H9 (cell line): ENCODE data around the gene MEPE. TPM values are rescaled to one million over a fixed set of nuclear protein-coding genes. Genes with fewer than 3 reads are reported as not detected.

Experiments
- DNase-seq: peaks from one replicate; pipeline ENCODE4 v3.0.0-alpha.2; 2017
- H2AFZ ChIP-seq: one replicate; pipeline ENCODE4 v1.6.1; 2013; ENCODE audit warnings: mild to moderate bottlenecking, low read length, control low read depth, moderate library complexity
- H2AK5ac ChIP-seq: 2 replicates; pipeline ENCODE4 v1.6.1; 2013; ENCODE audit warnings: low read length, control low read depth, mixed read lengths; ENCODE audit not compliant: insufficient read length
- H2BK120ac ChIP-seq: one replicate; pipeline ENCODE4 v1.6.1; 2013; ENCODE audit warnings: low read depth, mild to moderate bottlenecking, low read length, control low read depth, inconsistent platforms; ENCODE audit not compliant: poor library complexity, severe bottlenecking
- H2BK12ac ChIP-seq: 2 replicates; pipeline ENCODE4 v1.6.1; 2013; ENCODE audit warnings: low read length, control low read depth, mixed read lengths, low read depth; ENCODE audit not compliant: insufficient read length
- H2BK15ac ChIP-seq: 2 replicates; pipeline ENCODE4 v1.6.1; 2013; ENCODE audit warnings: low read depth, low read length, control low read depth
- H2BK20ac ChIP-seq: one replicate; pipeline ENCODE4 v1.6.1; 2013; ENCODE audit warnings: low read depth, mild to moderate bottlenecking, low read length, control low read depth, inconsistent platforms; ENCODE audit not compliant: poor library complexity, severe bottlenecking
- H2BK5ac ChIP-seq: 2 replicates; pipeline ENCODE4 v1.6.1; 2013; ENCODE audit warnings: low read length, control low read depth, mixed read lengths; ENCODE audit not compliant: insufficient read length
- H3K14ac ChIP-seq: 2 replicates; pipeline ENCODE4 v1.6.1; 2013; ENCODE audit warnings: low read length, control low read depth; ENCODE audit not compliant: insufficient read depth
- H3K18ac ChIP-seq: 2 replicates; pipeline ENCODE4 v1.6.1; 2013; ENCODE audit warnings: low read depth, mild to moderate bottlenecking, mixed read lengths, low read length, control low read depth; ENCODE audit not compliant: insufficient read length
- H3K23ac ChIP-seq: 2 replicates; pipeline ENCODE4 v1.6.1; 2013; ENCODE audit warnings: low read length, control low read depth, mixed read lengths, low read depth; ENCODE audit not compliant: insufficient read length
- H3K23me2 ChIP-seq: 2 replicates; pipeline ENCODE4 v1.6.1; 2013; ENCODE audit warnings: low read depth, mild to moderate bottlenecking, mixed read lengths, low read length, control low read depth; ENCODE audit not compliant: insufficient read length, poor library complexity, severe bottlenecking
- H3K27ac ChIP-seq: 2 replicates; pipeline ENCODE4 v1.5.1; 2013; ENCODE audit warnings: low read length, control low read depth, mixed read lengths, low read depth; ENCODE audit not compliant: insufficient read length
- H3K27me3 ChIP-seq: 2 replicates; pipeline ENCODE4 v1.6.1; 2013; ENCODE audit warnings: low read length, control low read depth, inconsistent platforms; ENCODE audit not compliant: insufficient read depth
- H3K4ac ChIP-seq: 2 replicates; pipeline ENCODE4 v1.6.1; 2013; ENCODE audit warnings: low read depth, mild to moderate bottlenecking, control low read depth, inconsistent platforms, low read length, moderate library complexity
- H3K4me1 ChIP-seq: 2 replicates; pipeline ENCODE4 v1.6.1; 2013; ENCODE audit warnings: low read length, control low read depth, inconsistent platforms; ENCODE audit not compliant: insufficient read depth
- H3K4me2 ChIP-seq: 2 replicates; pipeline ENCODE4 v1.6.1; 2013; ENCODE audit warnings: low read length, control low read depth, mixed read lengths; ENCODE audit not compliant: insufficient read length, insufficient read depth
- H3K56ac ChIP-seq: 2 replicates; pipeline ENCODE4 v1.6.1; 2013; ENCODE audit warnings: low read depth, mild to moderate bottlenecking, mixed read lengths, low read length, control low read depth; ENCODE audit not compliant: insufficient read length
- H3K79me1 ChIP-seq: 2 replicates; pipeline ENCODE4 v1.6.1; 2013; ENCODE audit warnings: low read depth, mild to moderate bottlenecking, moderate library complexity, low read length, control low read depth, inconsistent platforms; ENCODE audit not compliant: insufficient read depth, poor library complexity, severe bottlenecking
- H3K79me2 ChIP-seq: 2 replicates; pipeline ENCODE4 v1.6.1; 2013; ENCODE audit warnings: low read length, control low read depth, inconsistent platforms; ENCODE audit not compliant: insufficient read depth
- H3K9ac ChIP-seq: 2 replicates; pipeline ENCODE4 v1.6.1; 2013; ENCODE audit warnings: low read length, control low read depth, mixed read lengths; ENCODE audit not compliant: insufficient read length; ENCODE audit errors: extremely low read depth
- H3K9me3 ChIP-seq: one replicate; pipeline ENCODE4 v1.6.1; 2013; ENCODE audit warnings: low read depth, low read length, inconsistent platforms; ENCODE audit not compliant: control insufficient read depth
- H3T11ph ChIP-seq: one replicate; pipeline ENCODE4 v1.6.1; 2013; ENCODE audit warnings: mild to moderate bottlenecking, low read length, control low read depth, inconsistent platforms
- H4K20me1 ChIP-seq: one replicate; pipeline ENCODE4 v1.6.1; 2013; ENCODE audit not compliant: control insufficient read depth, insufficient read length, insufficient read depth
- H4K5ac ChIP-seq: 2 replicates; pipeline ENCODE4 v1.6.1; 2013; ENCODE audit warnings: low read depth, mild to moderate bottlenecking, mixed read lengths, low read length, control low read depth; ENCODE audit not compliant: insufficient read length
- H4K8ac ChIP-seq: replicated peaks from 2 replicates; pipeline ENCODE4 v1.6.1; 2013; ENCODE audit warnings: low read length, control low read depth, mixed read lengths, low read depth; ENCODE audit not compliant: insufficient read length
- H4K91ac ChIP-seq: 2 replicates; pipeline ENCODE4 v1.6.1; 2013; ENCODE audit warnings: low read depth, mild to moderate bottlenecking, moderate library complexity, mixed read lengths, low read length, control low read depth; ENCODE audit not compliant: insufficient read length
- H3K27ac Mint-ChIP-seq, 3 experiments: 2 replicates in 2 of 3; 3 replicates in 1 of 3; pipeline ENCODE4 v1.8.0; 2020 to 2021; ENCODE audit warnings: mixed read lengths in 3 of 3, mild to moderate bottlenecking in 1 of 3, moderate library complexity in 1 of 3
- H3K27me3 Mint-ChIP-seq: 2 replicates; pipeline ENCODE4 v1.8.0; 2021; ENCODE audit warnings: low read depth, mild to moderate bottlenecking, moderate library complexity, mixed read lengths
- H3K36me3 Mint-ChIP-seq, 3 experiments: 2 replicates in 2 of 3; 3 replicates in 1 of 3; pipeline ENCODE4 v1.8.0; 2020 to 2021; ENCODE audit warnings: low read depth in 3 of 3, mixed read lengths in 3 of 3; ENCODE audit not compliant: insufficient read depth in 1 of 3
- H3K4me1 Mint-ChIP-seq, 2 experiments: 2 replicates each; pipeline ENCODE4 v1.8.0; 2020; ENCODE audit warnings: mixed read lengths in 2 of 2
- H3K4me3 Mint-ChIP-seq, 2 experiments: 2 replicates in 1 of 2; 3 replicates in 1 of 2; pipeline ENCODE4 v1.8.0; 2020 to 2021; ENCODE audit warnings: mild to moderate bottlenecking in 2 of 2, mixed read lengths in 2 of 2, moderate library complexity in 1 of 2
- H3K9me3 Mint-ChIP-seq, 2 experiments: 2 replicates in 1 of 2; 3 replicates in 1 of 2; pipeline ENCODE4 v1.8.0; 2020; ENCODE audit warnings: mild to moderate bottlenecking in 2 of 2, mixed read lengths in 2 of 2, moderate library complexity in 1 of 2
- WGBS: extraction: QIAGEN DNeasy Blood & Tissue Kit; methylation state at CpG from one replicate; pipeline ENCODE4 v1.1.7; 2013; ENCODE audit warnings: missing lambda C conversion rate, low lambda C conversion rate, mixed read lengths; ENCODE audit not compliant: insufficient read length; ENCODE audit errors: extremely low coverage; 5-methylcytosine and 5-hydroxymethylcytosine counted together
- total RNA-seq: library from RNA; stranded (reverse); gene quantifications from 2 replicates; pipeline ENCODE4 v1.2.1, GENCODE V29; 2021
- TF ChIP-seq, protein P1 (sequence below): fragments of 200-600 bp; sonication (generic); conservative IDR thresholded peaks from 3 replicates; pipeline ENCODE4 v1.8.0; 2021; ENCODE audit warnings: antibody characterized with exemption, mild to moderate bottlenecking

Gene MEPE
- total RNA-seq, 1 experiment from 2014 or later, result not detected

DNA sequence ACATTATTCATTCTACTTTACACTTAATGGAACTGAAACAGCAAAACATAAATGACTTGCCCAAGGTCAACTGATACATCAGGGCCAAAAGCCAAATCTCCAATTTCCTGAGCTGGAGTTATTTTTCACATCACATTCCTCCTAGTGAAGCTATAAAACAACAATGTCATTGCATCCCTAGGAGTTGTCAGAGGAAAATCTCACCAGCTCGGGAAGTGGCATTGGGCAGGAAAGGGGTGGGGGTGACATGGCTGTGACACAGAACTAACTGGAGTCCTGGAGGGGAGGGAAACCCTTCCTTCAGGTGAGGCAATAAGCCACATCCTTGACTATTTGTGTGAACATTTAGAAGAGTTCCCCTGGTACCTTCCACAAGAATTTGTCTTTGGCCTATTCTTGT, 47.3 kb downstream of the MEPE start:
- Histone ChIP-seq H3K27me3 (no peaks in the 10 kb centered on the region), H3K23ac (no peak overlapping the region), H2AFZ (no peak overlapping the region), H3K9ac (no peak overlapping the region), H3K14ac (no peak overlapping the region), H4K5ac (no peak overlapping the region), H2BK5ac (no peak overlapping the region), H3K4me2 (no peak overlapping the region), H3K4ac (no peak overlapping the region), H2AK5ac (no peak overlapping the region), H3K56ac (no peak overlapping the region), H3K9me3 (no peaks in the 10 kb centered on the region), H4K91ac (no peak overlapping the region), H3K79me1 (no peaks in the 10 kb centered on the region), H3K79me2 (no peaks in the 10 kb centered on the region), H2BK15ac (no peak overlapping the region), H3K4me1 (peaks cover 3% of the 10 kb centered on the region; the same call in 1 of the 2 replicates), H3K27ac (no peak overlapping the region), H3K23me2 (no peaks in the 10 kb centered on the region), H4K20me1 (no peaks in the 10 kb centered on the region), H2BK12ac (no peak overlapping the region), H4K8ac (no peak overlapping the region), H2BK20ac (no peak overlapping the region), H2BK120ac (no peak overlapping the region), H3T11ph (no peak overlapping the region), H3K18ac (no peak overlapping the region)
- Mint-ChIP-seq H3K27me3 (no peaks in the 10 kb centered on the region), H3K9me3 (no peaks in the 10 kb centered on the region; a peak in 1 of 5 replicates), H3K27ac (no peak overlapping the region), H3K4me3 (no peak overlapping the region), H3K36me3 (no peaks in the 10 kb centered on the region), H3K4me1 (no peaks in the 10 kb centered on the region)
- WGBS, result no CpG with 5 or more reads among the region's 1 CpG
- DNase-seq, result no peak
- TF ChIP-seq, protein P1, sequence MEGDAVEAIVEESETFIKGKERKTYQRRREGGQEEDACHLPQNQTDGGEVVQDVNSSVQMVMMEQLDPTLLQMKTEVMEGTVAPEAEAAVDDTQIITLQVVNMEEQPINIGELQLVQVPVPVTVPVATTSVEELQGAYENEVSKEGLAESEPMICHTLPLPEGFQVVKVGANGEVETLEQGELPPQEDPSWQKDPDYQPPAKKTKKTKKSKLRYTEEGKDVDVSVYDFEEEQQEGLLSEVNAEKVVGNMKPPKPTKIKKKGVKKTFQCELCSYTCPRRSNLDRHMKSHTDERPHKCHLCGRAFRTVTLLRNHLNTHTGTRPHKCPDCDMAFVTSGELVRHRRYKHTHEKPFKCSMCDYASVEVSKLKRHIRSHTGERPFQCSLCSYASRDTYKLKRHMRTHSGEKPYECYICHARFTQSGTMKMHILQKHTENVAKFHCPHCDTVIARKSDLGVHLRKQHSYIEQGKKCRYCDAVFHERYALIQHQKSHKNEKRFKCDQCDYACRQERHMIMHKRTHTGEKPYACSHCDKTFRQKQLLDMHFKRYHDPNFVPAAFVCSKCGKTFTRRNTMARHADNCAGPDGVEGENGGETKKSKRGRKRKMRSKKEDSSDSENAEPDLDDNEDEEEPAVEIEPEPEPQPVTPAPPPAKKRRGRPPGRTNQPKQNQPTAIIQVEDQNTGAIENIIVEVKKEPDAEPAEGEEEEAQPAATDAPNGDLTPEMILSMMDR, result no peak
